ENCODE results near the gene GRID1.

The GRID1 gene

GRCh38 chr10:86284355-86285105 is 82.1 kb downstream of the GRID1 start:
- DNase-seq (ENCODE audit: low read depth): no peak
- H3K4me3 ChIP-seq (ENCODE audit: low read length): no peak overlapping the region

GRCh38 chr10:86283466-86284287 is 82.9 kb downstream of the GRID1 start:
- TF ChIP-seq CTCF (IDR thresholded peaks at IDR 0.05; ENCODE audit: insufficient read depth, low read depth, low read length, missing control alignments): no peak
- no peak for DNase-seq (ENCODE audit: low read depth)
- H3K4me3 ChIP-seq (ENCODE audit: low read length): no peak overlapping the region

More at GRCh38 chr10:86284355-86285105, 82.1 kb downstream of the GRID1 start:
- TF ChIP-seq CTCF (IDR thresholded peaks at IDR 0.05; ENCODE audit: insufficient read depth, low read depth, low read length, missing control alignments): no peak

GRCh38 chr10:86282664-86283465 is 83.7 kb downstream of the GRID1 start:
- no peak overlapping the region for H3K4me3 ChIP-seq (ENCODE audit: low read length)
- TF ChIP-seq CTCF (IDR thresholded peaks at IDR 0.05; ENCODE audit: insufficient read depth, low read depth, low read length, missing control alignments): no peak
- no peak for DNase-seq (ENCODE audit: low read depth)

- H3K4me3 ChIP-seq (ENCODE audit: low read length): no peak overlapping the region
- no peak for TF ChIP-seq CTCF (IDR thresholded peaks at IDR 0.05; ENCODE audit: insufficient read depth, low read depth, low read length, missing control alignments)
- DNase-seq (ENCODE audit: low read depth): no peak
Observed at GRCh38 chr10:86281396-86281795, 85.2 kb downstream of the GRID1 start.

GRCh38 chr10:86269332-86269731 is 97.3 kb downstream of the GRID1 start:
- DNase-seq (ENCODE audit: low read depth): no peak
- TF ChIP-seq CTCF (IDR thresholded peaks at IDR 0.05; ENCODE audit: insufficient read depth, low read depth, low read length, missing control alignments): no peak
- H3K4me3 ChIP-seq (ENCODE audit: low read length): no peak overlapping the region

GRCh38 chr10:86267286-86268195 is 99.1 kb downstream of the GRID1 start:
- no peak overlapping the region for H3K4me3 ChIP-seq (ENCODE audit: low read length)
- no peak for DNase-seq (ENCODE audit: low read depth)
- no peak for TF ChIP-seq CTCF (IDR thresholded peaks at IDR 0.05; ENCODE audit: insufficient read depth, low read depth, low read length, missing control alignments)
